Measurements from ENCODE around the gene TTLL11.

GRCh38 chr9:121835587-121836365 lies 257.3 kb downstream of the TTLL11 start:
- TF ChIP-seq CTCF (conservative IDR thresholded peaks at IDR 0.05; ENCODE audit: low read depth in 2 of 2) (no peak), EZH2 (IDR thresholded peaks at IDR 0.05; ENCODE audit: low read depth, unreplicated experiment) (no peak), CREB1 (CRISPR knock-in tag; IDR thresholded peaks at IDR 0.05; ENCODE audit: low read depth) (no peak), POLR2AphosphoS5 (IDR thresholded peaks at IDR 0.05; ENCODE audit: low read depth) (no peak)
